Activated CD8-positive, alpha-beta T cell treated with anti-CD3 and anti-CD28 coated beads for 36 hours (primary cell): ENCODE results near the gene RMND5B. TPM values are rescaled to one million over a fixed set of nuclear protein-coding genes. Genes with fewer than 3 reads are reported as not detected.

Experiments used
- ATAC-seq: fragments of 200-7000 bp; cut with Tn5 transposase; one replicate; pipeline ENCODE4 v1.10.0; 2021; ENCODE audit warnings: mild to moderate bottlenecking, moderate library complexity
- CTCF ChIA-PET: fragments of 350-600 bp; sonication (Branson Sonifier 250); formaldehyde crosslinking; loops from one replicate; lab custom pipeline; 2021; ENCODE audit warnings: antibody characterized with exemption; lab: Charles Lee
- POLR2A ChIA-PET: fragments of 350-600 bp; sonication (Branson Sonifier 250); formaldehyde crosslinking; loops from one replicate; lab custom pipeline; 2021; ENCODE audit warnings: antibody characterized with exemption; lab: Charles Lee
- DNase-seq: peaks from one replicate; pipeline ENCODE4 v3.0.0-alpha.2; 2020
- H3K27ac Mint-ChIP-seq: one replicate; pipeline ENCODE4 v1.8.0; 2021; ENCODE audit warnings: mild to moderate bottlenecking, mixed read lengths
- H3K27me3 Mint-ChIP-seq: one replicate; pipeline ENCODE4 v1.8.0; 2021; ENCODE audit warnings: mixed read lengths
- H3K36me3 Mint-ChIP-seq: one replicate; pipeline ENCODE4 v1.8.0; 2021; ENCODE audit warnings: low read depth, mixed read lengths
- H3K4me1 Mint-ChIP-seq: one replicate; pipeline ENCODE4 v1.8.0; 2021; ENCODE audit warnings: low read depth, mixed read lengths
- H3K4me3 Mint-ChIP-seq: one replicate; pipeline ENCODE4 v1.8.0; 2021; ENCODE audit warnings: mild to moderate bottlenecking, moderate library complexity, mixed read lengths
- H3K9me3 Mint-ChIP-seq: one replicate; pipeline ENCODE4 v1.8.0; 2021; ENCODE audit warnings: mixed read lengths
- CTCF ChIP-seq: fragments of 200-600 bp; IDR thresholded peaks from one replicate; pipeline ENCODE4 v1.8.0; 2022; ENCODE audit warnings: antibody characterized with exemption, mild to moderate bottlenecking
- intact Hi-C: fragments of 100-400 bp; cut with micrococcal nuclease; formaldehyde crosslinking; loops from one replicate; pipeline ENCODE4 v1.10.0; 2022
- total RNA-seq, 2 experiments: library from RNA; stranded (reverse); gene quantifications; one replicate each; pipeline ENCODE4 v1.2.3, GENCODE V29; 2021

The RMND5B gene
- total RNA-seq, 2 experiments from 2014 or later, result 32.9 to 33.4 TPM

- ATAC-seq, result no peak
- Mint-ChIP-seq H3K4me1 (peaks cover 21% of the 10 kb centered on the region), H3K36me3 (no peaks in the 10 kb centered on the region), H3K9me3 (peaks cover 3% of the 10 kb centered on the region), H3K4me3 (no peak overlapping the region), H3K27ac (no peak overlapping the region), H3K27me3 (no peaks in the 10 kb centered on the region)
- ChIA-PET CTCF (interaction anchor here (1.1 to 4.0 kb wide), 3 partner anchors 13 to 31 kb away, joined by 3 to 22 read pairs (median 6); no protein-coding TSS in a partner anchor), POLR2A (interaction anchor here (0.6 kb wide), 2 partner anchors 20 to 317 kb away, joined by 3 to 4 read pairs; no protein-coding TSS in a partner anchor)
- intact Hi-C loops, result no loop called here
- no peak for TF ChIP-seq CTCF
- no peak for DNase-seq
Observed at GRCh38 chr5:178107756-178108310, 23.0 kb upstream of the RMND5B start.

- Mint-ChIP-seq H3K36me3 (no peaks in the 10 kb centered on the region), H3K4me1 (peaks cover 24% of the 10 kb centered on the region), H3K27ac (peak overlapping the region; percentile 20), H3K4me3 (no peak overlapping the region), H3K27me3 (no peaks in the 10 kb centered on the region), H3K9me3 (peaks cover 3% of the 10 kb centered on the region)
- CTCF ChIA-PET, result interaction anchor here (1.1 to 4.0 kb wide), 3 partner anchors 13 to 32 kb away, joined by 3 to 22 read pairs (median 6); no protein-coding TSS in a partner anchor
- ATAC-seq (no peak), DNase-seq (no peak)
- POLR2A ChIA-PET, result interaction anchor here (0.6 kb wide), 1 partner anchor 19 kb away, joined by 4 read pairs; no protein-coding TSS in a partner anchor
- TF ChIP-seq CTCF, result no peak
- intact Hi-C loops, result no loop called here
Observed at GRCh38 chr5:178108446-178108845, 22.4 kb upstream of the RMND5B start.

GRCh38 chr5:178108966-178109365 is 21.8 kb upstream of the RMND5B start:
- H3K9me3 Mint-ChIP-seq, result peaks cover 3% of the 10 kb centered on the region
- intact Hi-C loops, result no loop called here
- ChIA-PET CTCF (no interaction called here), POLR2A (no interaction called here)
- DNase-seq (no peak), ATAC-seq (no peak)
- no peak overlapping the region for H3K27ac Mint-ChIP-seq
- H3K4me3 Mint-ChIP-seq, result no peak overlapping the region
- H3K27me3 Mint-ChIP-seq, result no peaks in the 10 kb centered on the region
- no peaks in the 10 kb centered on the region for H3K36me3 Mint-ChIP-seq
- H3K4me1 Mint-ChIP-seq, result peaks cover 20% of the 10 kb centered on the region
- TF ChIP-seq CTCF, result no peak

GRCh38 chr5:178110511-178110910 is 20.3 kb upstream of the RMND5B start:
- no peak overlapping the region for H3K4me3 Mint-ChIP-seq
- peaks cover 13% of the 10 kb centered on the region for H3K4me1 Mint-ChIP-seq
- H3K27ac Mint-ChIP-seq, result no peak overlapping the region
- ChIA-PET CTCF (interaction anchor here (0.9 to 2.4 kb wide), 2 partner anchors 10 to 11 kb away, joined by 4 to 11 read pairs; no protein-coding TSS in a partner anchor), POLR2A (interaction anchor here (0.9 to 1.2 kb wide), 2 partner anchors 11 to 13 kb away, joined by 4 read pairs; no protein-coding TSS in a partner anchor)
- peaks cover 12% of the 10 kb centered on the region for H3K36me3 Mint-ChIP-seq
- no peak for TF ChIP-seq CTCF
- no peak for ATAC-seq
- intact Hi-C loops, result no loop called here
- H3K9me3 Mint-ChIP-seq, result peaks cover 3% of the 10 kb centered on the region
- no peaks in the 10 kb centered on the region for H3K27me3 Mint-ChIP-seq
- no peak for DNase-seq

GRCh38 chr5:178111925-178112324 is 18.9 kb upstream of the RMND5B start:
- peaks cover 3% of the 10 kb centered on the region for H3K9me3 Mint-ChIP-seq
- H3K4me1 Mint-ChIP-seq, result peaks cover 19% of the 10 kb centered on the region
- H3K4me3 Mint-ChIP-seq, result no peak overlapping the region
- DNase-seq, result no peak
- H3K27ac Mint-ChIP-seq, result no peak overlapping the region
- ATAC-seq, result no peak
- H3K27me3 Mint-ChIP-seq, result no peaks in the 10 kb centered on the region
- intact Hi-C loops, result no loop called here
- POLR2A ChIA-PET, result interaction anchor here (1.1 kb wide), 1 partner anchor 21 kb away, joined by 3 read pairs; no protein-coding TSS in a partner anchor
- TF ChIP-seq CTCF, result no peak
- CTCF ChIA-PET, result interaction anchor here (1.5 to 2.4 kb wide), 2 partner anchors 9 to 36 kb away, joined by 4 to 11 read pairs; no protein-coding TSS in a partner anchor
- peaks cover 22% of the 10 kb centered on the region for H3K36me3 Mint-ChIP-seq
